Fibroblast of lung (primary cell): ENCODE measurements around the gene RPL14. TPM values are rescaled to one million over a fixed set of nuclear protein-coding genes. Genes with fewer than 3 reads are reported as not detected.

Source experiments
- DNase-seq, 2 donors: peaks; one replicate each; pipeline versions ENCODE4 v3.0.0 to v3.0.0-alpha.2; 2010; ENCODE audit warnings: low read depth in 2 of 2
- H2AFZ ChIP-seq: 2 replicates; pipeline ENCODE4 v1.5.1; 2012; ENCODE audit warnings: low read length, control low read depth, inconsistent platforms
- H3K27ac ChIP-seq: 2 replicates; pipeline ENCODE4 v1.5.1; 2011; ENCODE audit warnings: low read length, control low read depth; ENCODE audit not compliant: insufficient read depth
- H3K27me3 ChIP-seq: 2 replicates; pipeline ENCODE4 v1.5.1; 2011; ENCODE audit warnings: mild to moderate bottlenecking, low read length; ENCODE audit not compliant: control insufficient read depth, insufficient read depth
- H3K36me3 ChIP-seq: 2 replicates; pipeline ENCODE4 v1.5.1; 2011; ENCODE audit warnings: low read length; ENCODE audit not compliant: control insufficient read depth, insufficient read depth
- H3K4me1 ChIP-seq: 2 replicates; pipeline ENCODE4 v1.5.1; 2011; ENCODE audit warnings: low read length; ENCODE audit not compliant: control insufficient read depth, insufficient read depth; ENCODE audit errors: extremely low read depth
- H3K4me2 ChIP-seq: 2 replicates; pipeline ENCODE4 v1.5.1; 2011; ENCODE audit warnings: low read length, control low read depth; ENCODE audit not compliant: insufficient read depth; ENCODE audit errors: extremely low read depth
- H3K4me3 ChIP-seq, 4 experiments: fragments of 200-600 bp in 1 of 4; sonication (generic) in 1 of 4; replicated peaks in 1 of 4; 2 replicates each; pipeline ENCODE4 v1.5.1; 2011 to 2016; ENCODE audit warnings: low read length in 4 of 4, low read depth in 3 of 4, mild to moderate bottlenecking in 3 of 4, control low read depth in 2 of 4, inconsistent platforms in 1 of 4, mixed read lengths in 1 of 4; ENCODE audit not compliant: insufficient read depth in 1 of 4; ENCODE audit errors: control extremely low read depth in 1 of 4
- H3K79me2 ChIP-seq: 2 replicates; pipeline ENCODE4 v1.5.1; 2012; ENCODE audit warnings: mild to moderate bottlenecking, low read length, inconsistent platforms; ENCODE audit not compliant: control insufficient read depth, insufficient read depth
- H3K9ac ChIP-seq: 2 replicates; pipeline ENCODE4 v1.5.1; 2011; ENCODE audit warnings: mild to moderate bottlenecking, low read length, control low read depth; ENCODE audit not compliant: insufficient read depth
- H3K9me3 ChIP-seq: 2 replicates; pipeline ENCODE4 v1.5.1; 2012; ENCODE audit warnings: low read depth, low read length; ENCODE audit not compliant: control insufficient read depth, insufficient read depth
- H4K20me1 ChIP-seq: 2 replicates; pipeline ENCODE4 v1.5.1; 2011; ENCODE audit warnings: low read length; ENCODE audit not compliant: control insufficient read depth, insufficient read depth; ENCODE audit errors: extremely low read depth
- CTCF ChIP-seq, 2 donors: IDR thresholded peaks in 1 of 2; conservative IDR thresholded peaks in 1 of 2; 1 replicate in 1 of 2; 2 replicates in 1 of 2; pipeline ENCODE4 v1.5.1; 2011 to 2012; ENCODE audit warnings: low read length in 2 of 2, control low read depth in 1 of 2, inconsistent platforms in 1 of 2, low read depth in 1 of 2, mild to moderate bottlenecking in 1 of 2
- EZH2 ChIP-seq: IDR thresholded peaks from 2 replicates; pipeline ENCODE4 v1.5.1; 2012; ENCODE audit warnings: low read length, control low read depth, mild to moderate bottlenecking; ENCODE audit errors: missing control alignments
- polyA plus RNA-seq, 2 donors: library from polyadenylated mRNA; depleted of rRNA in 1 of 2; stranded (reverse) in 1 of 2; unstranded in 1 of 2; fragments of >200 nt; gene quantifications; 2 replicates each; pipeline ENCODE4 v1.2.1, GENCODE V29; 2011 to 2012; ENCODE audit warnings: missing spikeins in 1 of 2
- total RNA-seq: library from RNA; depleted of rRNA; stranded (reverse); fragments of >200 nt; gene quantifications from 2 replicates; pipeline ENCODE4 v1.2.1, GENCODE V29; 2014

Gene RPL14
- total and polyA plus RNA-seq, 2 donors (not counting 1 experiment from before 2014, with no cell fraction given), result 314 to 658 TPM

- H3K9ac ChIP-seq, result no peak overlapping the region
- peaks cover 18% of the 10 kb centered on the region for H3K79me2 ChIP-seq
- peaks cover 1% of the 10 kb centered on the region for H4K20me1 ChIP-seq
- H3K27ac ChIP-seq, result no peak overlapping the region
- DNase-seq, result no peak
- TF ChIP-seq CTCF (conservative IDR thresholded peaks at IDR 0.05 in 1 of 2, IDR thresholded peaks at IDR 0.05 in 1 of 2; ENCODE audit: low read depth in 1 of 2, low read length in 2 of 2) (no peak), EZH2 (no peak)
- no peak overlapping the region for H2AFZ ChIP-seq
- H3K36me3 ChIP-seq, result no peaks in the 10 kb centered on the region
- H3K4me1 ChIP-seq, result peaks cover 5% of the 10 kb centered on the region
- peak overlapping the region; percentile 74 for H3K4me2 ChIP-seq
- H3K4me3 ChIP-seq, result peak overlapping the region; percentile 30 to 79 (median 62)
- no peaks in the 10 kb centered on the region for H3K9me3 ChIP-seq
- H3K27me3 ChIP-seq, result no peaks in the 10 kb centered on the region
Observed at GRCh38 chr3:40453933-40454332, 3.2 kb upstream of the RPL14 start.

GRCh38 chr3:40455328-40455727, 1.8 kb upstream of the RPL14 start:
- Histone ChIP-seq H3K36me3 (peaks cover 3% of the 10 kb centered on the region), H3K9me3 (no peaks in the 10 kb centered on the region), H3K27ac (no peak overlapping the region), H3K4me2 (no peak overlapping the region), H3K9ac (no peak overlapping the region), H4K20me1 (peaks cover 1% of the 10 kb centered on the region), H2AFZ (no peak overlapping the region), H3K27me3 (no peaks in the 10 kb centered on the region), H3K79me2 (peaks cover 28% of the 10 kb centered on the region), H3K4me1 (peaks cover 5% of the 10 kb centered on the region), H3K4me3 (no peak overlapping the region)
- no peak for TF ChIP-seq CTCF (conservative IDR thresholded peaks at IDR 0.05 in 1 of 2, IDR thresholded peaks at IDR 0.05 in 1 of 2; ENCODE audit: low read depth in 1 of 2, low read length in 2 of 2)
- TF ChIP-seq EZH2, result no peak
- no peak for DNase-seq

GRCh38 chr3:40456279-40456939, 730 bp upstream of the RPL14 start:
- peaks cover 5% of the 10 kb centered on the region for H3K4me1 ChIP-seq
- H3K27me3 ChIP-seq, result no peaks in the 10 kb centered on the region
- peak overlapping the region; percentile 77 for H3K4me2 ChIP-seq
- H3K9me3 ChIP-seq, result no peaks in the 10 kb centered on the region
- H3K36me3 ChIP-seq, result peaks cover 3% of the 10 kb centered on the region
- TF ChIP-seq CTCF (conservative IDR thresholded peaks at IDR 0.05 in 1 of 2, IDR thresholded peaks at IDR 0.05 in 1 of 2; ENCODE audit: low read depth in 1 of 2, low read length in 2 of 2), result no peak
- no peak for TF ChIP-seq EZH2
- peaks cover 30% of the 10 kb centered on the region for H3K79me2 ChIP-seq
- peak overlapping the region; percentile 96 for H3K27ac ChIP-seq
- peaks cover 1% of the 10 kb centered on the region for H4K20me1 ChIP-seq
- peak overlapping the region; percentile 89 for H3K9ac ChIP-seq
- no peak for DNase-seq
- peak overlapping the region; percentile 1 for H2AFZ ChIP-seq
- peak overlapping the region; percentile 33 to 98 (median 92) for H3K4me3 ChIP-seq
